KMS-11 (cell line): ENCODE measurements around the gene GARS1.

Experiments used
- H2AFZ ChIP-seq: fragments of 200-600 bp; sonication (generic); 2 replicates; pipeline ENCODE4 v1.6.1; 2016; ENCODE audit warnings: antibody characterized with exemption, mixed run types, low read depth
- H3K27ac ChIP-seq: fragments of 200-600 bp; sonication (generic); 2 replicates; pipeline ENCODE4 v1.6.1; 2016; ENCODE audit warnings: mild to moderate bottlenecking, mixed run types
- H3K27me3 ChIP-seq: fragments of 200-600 bp; sonication (generic); 2 replicates; pipeline ENCODE4 v1.6.1; 2017; ENCODE audit warnings: mild to moderate bottlenecking, low read depth, mixed run types, moderate library complexity; ENCODE audit not compliant: insufficient read depth
- H3K36me3 ChIP-seq: fragments of 200-600 bp; sonication (generic); 2 replicates; pipeline ENCODE4 v1.6.1; 2017; ENCODE audit warnings: mild to moderate bottlenecking, mixed run types; ENCODE audit not compliant: insufficient read depth
- H3K4me1 ChIP-seq: fragments of 200-600 bp; sonication (generic); 2 replicates; pipeline ENCODE4 v1.6.1; 2016; ENCODE audit warnings: mild to moderate bottlenecking, low read depth, mixed run types; ENCODE audit not compliant: poor library complexity, severe bottlenecking
- H3K4me2 ChIP-seq: fragments of 200-600 bp; sonication (generic); 2 replicates; pipeline ENCODE4 v1.7.0; 2016; ENCODE audit warnings: mild to moderate bottlenecking, mixed run types
- H3K4me3 ChIP-seq: fragments of 200-600 bp; sonication (generic); IDR thresholded peaks from 2 replicates; pipeline ENCODE4 v1.6.1; 2017; ENCODE audit warnings: low read depth, low read length, mixed read lengths; ENCODE audit not compliant: insufficient read depth
- H3K79me2 ChIP-seq: fragments of 200-600 bp; sonication (generic); 2 replicates; pipeline ENCODE4 v1.6.1; 2016; ENCODE audit warnings: low read depth, mixed run types; ENCODE audit not compliant: insufficient read depth
- H3K9ac ChIP-seq: fragments of 200-600 bp; sonication (generic); 2 replicates; pipeline ENCODE4 v1.6.1; 2016; ENCODE audit warnings: mild to moderate bottlenecking, mixed run types
- H4K20me1 ChIP-seq: fragments of 200-600 bp; sonication (generic); 2 replicates; pipeline ENCODE4 v1.6.1; 2016; ENCODE audit warnings: mild to moderate bottlenecking, mixed run types; ENCODE audit not compliant: insufficient read depth
- CTCF ChIP-seq: fragments of 200-600 bp; sonication (generic); conservative IDR thresholded peaks from 2 replicates; pipeline ENCODE4 v1.6.1; 2017; ENCODE audit warnings: low read depth, mild to moderate bottlenecking, antibody characterized with exemption, low read length, moderate library complexity, mixed read lengths

GARS1 gene

GRCh38 chr7:30555525-30555924 lies 39.2 kb upstream of the GARS1 start:
- Histone ChIP-seq H4K20me1 (no peaks in the 10 kb centered on the region), H2AFZ (no peak overlapping the region), H3K4me3 (no peak overlapping the region), H3K4me2 (no peak overlapping the region), H3K27me3 (no peaks in the 10 kb centered on the region), H3K27ac (no peak overlapping the region), H3K79me2 (no peaks in the 10 kb centered on the region), H3K4me1 (no peaks in the 10 kb centered on the region), H3K36me3 (no peaks in the 10 kb centered on the region), H3K9ac (no peak overlapping the region)
- TF ChIP-seq CTCF: no peak

- Histone ChIP-seq H3K4me1 (no peaks in the 10 kb centered on the region), H3K27ac (no peak overlapping the region), H4K20me1 (no peaks in the 10 kb centered on the region), H3K4me3 (no peak overlapping the region), H3K36me3 (no peaks in the 10 kb centered on the region), H3K4me2 (no peak overlapping the region), H3K9ac (no peak overlapping the region), H2AFZ (no peak overlapping the region), H3K79me2 (no peaks in the 10 kb centered on the region), H3K27me3 (no peaks in the 10 kb centered on the region)
- TF ChIP-seq CTCF: no peak
Observed at GRCh38 chr7:30556840-30557239, 37.8 kb upstream of the GARS1 start.

GRCh38 chr7:30557245-30557644 lies 37.4 kb upstream of the GARS1 start:
- no peaks in the 10 kb centered on the region for H4K20me1 ChIP-seq
- H3K79me2 ChIP-seq: no peaks in the 10 kb centered on the region
- no peaks in the 10 kb centered on the region for H3K36me3 ChIP-seq
- H3K27me3 ChIP-seq: no peaks in the 10 kb centered on the region
- H3K9ac ChIP-seq: no peak overlapping the region
- H2AFZ ChIP-seq: no peak overlapping the region
- no peak overlapping the region for H3K27ac ChIP-seq
- no peak for TF ChIP-seq CTCF
- H3K4me2 ChIP-seq: no peak overlapping the region
- no peak overlapping the region for H3K4me3 ChIP-seq
- no peaks in the 10 kb centered on the region for H3K4me1 ChIP-seq

GRCh38 chr7:30559611-30560010 lies 35.1 kb upstream of the GARS1 start:
- no peak for TF ChIP-seq CTCF
- Histone ChIP-seq H2AFZ (no peak overlapping the region), H3K36me3 (no peaks in the 10 kb centered on the region), H3K4me2 (no peak overlapping the region), H4K20me1 (no peaks in the 10 kb centered on the region), H3K79me2 (no peaks in the 10 kb centered on the region), H3K27ac (no peak overlapping the region), H3K4me3 (no peak overlapping the region), H3K9ac (no peak overlapping the region), H3K4me1 (no peaks in the 10 kb centered on the region), H3K27me3 (no peaks in the 10 kb centered on the region)

GRCh38 chr7:30561389-30561788 lies 33.3 kb upstream of the GARS1 start:
- no peaks in the 10 kb centered on the region for H3K36me3 ChIP-seq
- H3K4me1 ChIP-seq: no peaks in the 10 kb centered on the region
- no peak overlapping the region for H3K9ac ChIP-seq
- no peak for TF ChIP-seq CTCF
- no peak overlapping the region for H3K4me3 ChIP-seq
- H3K4me2 ChIP-seq: no peak overlapping the region
- H2AFZ ChIP-seq: no peak overlapping the region
- H3K27ac ChIP-seq: no peak overlapping the region
- H3K27me3 ChIP-seq: no peaks in the 10 kb centered on the region
- H3K79me2 ChIP-seq: no peaks in the 10 kb centered on the region
- H4K20me1 ChIP-seq: no peaks in the 10 kb centered on the region
